CD4-positive, alpha-beta T cell treated with Interleukin-6 for 4 hours (primary cell): ENCODE results near the gene PTPN6.
A peak's percentile ranks its signal among the peaks of the same experiment; 100 is the strongest.
"Not testable (repeated sequence)": the region's sequence is repeated elsewhere in the genome, so short reads cannot be mapped to it uniquely, and the experiment has no call there.

Source experiments
- DNase-seq: peaks from one replicate; pipeline ENCODE4 v3.0.0-alpha.2; 2020; ENCODE audit warnings: mixed read lengths

Gene PTPN6

DNA sequence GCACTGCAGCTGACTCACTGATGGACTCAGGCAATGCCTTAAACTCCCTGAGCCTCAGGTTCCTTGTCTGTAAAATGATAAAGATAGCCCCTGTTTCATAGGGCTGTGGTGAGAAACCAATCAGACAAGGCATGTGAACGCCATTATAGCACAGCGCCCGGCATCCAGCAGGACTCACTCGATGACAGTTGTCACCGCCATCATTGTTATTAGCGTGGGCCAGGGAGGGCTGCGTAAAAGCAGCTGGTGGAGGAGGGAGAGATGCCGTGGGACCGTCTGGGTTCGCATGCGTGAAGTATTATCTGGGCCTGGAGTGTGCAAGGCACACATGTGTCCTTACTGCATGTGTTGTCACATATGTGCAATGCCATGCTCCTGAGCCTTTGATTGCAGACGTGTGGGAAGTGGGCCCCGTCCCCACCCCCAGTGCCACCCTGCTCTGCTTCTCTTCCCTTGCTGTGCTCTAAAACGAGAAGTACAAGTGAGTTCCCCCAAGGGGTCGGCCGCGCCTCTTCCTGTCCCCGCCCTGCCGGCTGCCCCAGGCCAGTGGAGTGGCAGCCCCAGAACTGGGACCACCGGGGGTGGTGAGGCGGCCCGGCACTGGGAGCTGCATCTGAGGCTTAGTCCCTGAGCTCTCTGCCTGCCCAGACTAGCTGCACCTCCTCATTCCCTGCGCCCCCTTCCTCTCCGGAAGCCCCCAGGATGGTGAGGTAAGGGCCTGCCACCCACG lies at the start of gene PTPN6:
PTPN6 (plus strand) TSS at position 546 of the 730 bp plus-strand sequence; CDS start at position 703, 157 bp downstream.
- DNase-seq, result peak; percentile 76

DNA sequence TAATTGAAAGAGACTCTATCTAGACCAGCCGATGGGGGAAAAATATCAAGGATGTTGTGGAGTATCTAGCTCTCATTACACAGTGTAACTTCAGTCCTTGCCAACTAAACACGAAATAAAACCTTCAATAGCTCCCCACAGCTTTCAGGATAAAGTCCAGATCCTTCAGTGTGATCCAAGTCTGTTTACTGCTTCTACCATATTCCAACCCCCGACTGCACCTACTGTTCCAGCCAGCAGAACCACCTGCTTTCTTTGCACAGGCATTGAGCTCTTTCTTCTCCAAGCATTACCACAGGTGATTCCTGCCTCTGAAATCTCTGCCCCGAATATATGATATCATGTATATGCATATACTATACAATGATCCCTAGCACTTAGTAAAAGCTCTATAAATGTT lies 48.7 kb upstream of the PTPN6 start:
- no peak for DNase-seq

DNA sequence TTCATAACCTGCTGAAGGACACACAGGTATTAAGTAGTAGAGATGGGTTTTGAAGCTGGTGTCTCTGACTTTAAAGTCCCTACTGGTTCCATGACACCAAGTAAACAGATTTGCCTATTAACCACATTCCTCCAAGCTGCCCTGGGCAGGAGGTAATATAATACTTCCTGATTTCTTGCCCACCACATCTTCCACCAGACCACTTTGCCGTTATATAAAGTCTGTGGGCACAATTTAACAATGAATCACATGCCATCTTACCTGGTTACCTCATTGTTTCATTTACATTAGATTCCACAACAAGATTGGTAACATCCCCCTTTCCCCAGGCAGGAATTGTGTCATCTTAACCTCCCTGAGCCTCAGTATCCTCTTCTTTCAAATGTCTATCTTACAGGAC lies 47.4 kb upstream of the PTPN6 start:
- no peak for DNase-seq

DNA sequence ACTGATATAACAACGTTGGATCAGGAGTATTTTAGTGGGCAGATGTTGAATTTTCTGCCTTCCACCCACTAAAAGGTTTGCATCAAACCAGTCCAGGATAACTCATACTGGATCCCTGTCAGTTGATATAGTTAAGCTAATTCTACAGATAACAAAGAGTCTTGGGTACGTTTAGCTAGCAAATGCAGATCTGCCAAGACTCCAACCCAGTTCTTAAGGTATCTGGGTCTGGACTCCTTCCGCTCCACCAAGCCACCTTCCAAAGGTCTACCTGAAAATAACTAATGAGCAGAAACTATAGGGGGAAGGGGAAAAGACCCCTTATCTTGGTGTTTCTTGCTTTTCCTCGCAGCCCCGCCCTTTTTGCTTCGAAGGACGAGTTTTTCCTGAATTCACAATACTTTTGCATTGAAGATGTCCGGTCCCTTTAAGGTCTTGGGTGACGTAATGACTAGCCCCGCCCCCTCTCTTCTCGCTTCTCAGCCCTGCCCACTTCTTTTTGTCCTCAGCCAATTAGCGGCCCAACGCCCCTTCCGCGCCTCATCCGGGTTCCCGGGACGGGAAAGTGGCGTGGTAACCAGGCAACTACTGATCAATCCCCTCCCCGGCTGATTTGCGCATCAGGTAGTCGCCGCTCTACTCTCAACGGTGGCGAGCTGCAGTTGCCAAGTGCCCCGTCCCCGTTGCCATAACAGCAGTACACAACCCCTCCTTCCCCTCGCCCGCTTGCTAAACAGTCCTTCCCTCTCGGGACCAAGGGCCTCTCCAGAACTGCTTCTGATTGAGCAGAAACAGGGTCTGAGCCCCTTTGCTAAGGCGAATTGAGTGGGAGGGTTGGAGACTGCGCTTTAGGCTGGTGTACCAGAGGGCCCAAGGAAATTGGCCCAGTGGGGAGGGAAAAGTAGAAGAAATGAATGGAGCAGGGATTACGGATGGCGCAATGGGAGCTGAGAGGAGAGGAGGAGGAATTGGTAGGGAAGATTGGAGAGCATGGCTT lies 46.6 kb upstream of the PTPN6 start, which contains the start of gene LRRC23:
LRRC23 (plus strand) TSS at position 543 of the 997 bp plus-strand sequence. CDS start 812 bp downstream, outside the sequence.
- DNase-seq, result peak; percentile 99

DNA sequence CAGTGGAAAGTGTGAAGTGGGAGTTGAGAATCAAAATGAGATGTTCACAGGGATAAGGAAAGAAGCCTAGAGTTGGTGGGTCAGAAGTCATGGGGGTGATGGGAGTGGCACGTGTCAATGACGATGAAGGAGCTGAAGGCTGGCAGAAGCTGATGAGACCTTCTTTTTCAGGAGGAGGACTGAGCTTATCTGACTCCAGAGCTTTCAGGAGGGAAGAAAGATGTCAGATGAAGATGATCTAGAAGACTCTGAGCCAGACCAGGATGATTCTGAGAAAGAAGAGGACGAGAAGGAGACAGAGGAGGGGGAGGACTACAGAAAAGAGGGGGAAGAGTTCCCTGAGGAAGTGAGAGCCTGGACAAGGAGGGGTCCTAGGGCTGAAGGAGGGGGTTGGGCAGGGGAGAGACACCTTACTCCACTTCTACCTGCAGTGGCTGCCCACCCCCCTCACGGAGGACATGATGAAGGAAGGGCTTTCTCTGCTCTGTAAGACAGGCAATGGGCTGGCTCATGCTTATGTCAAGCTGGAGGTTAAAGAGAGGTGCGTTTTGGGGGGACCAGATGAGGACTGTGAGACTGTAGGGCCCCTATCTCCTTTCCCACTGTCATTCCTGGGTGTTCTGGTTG lies 45.6 kb upstream of the PTPN6 start:
- no peak for DNase-seq

DNA sequence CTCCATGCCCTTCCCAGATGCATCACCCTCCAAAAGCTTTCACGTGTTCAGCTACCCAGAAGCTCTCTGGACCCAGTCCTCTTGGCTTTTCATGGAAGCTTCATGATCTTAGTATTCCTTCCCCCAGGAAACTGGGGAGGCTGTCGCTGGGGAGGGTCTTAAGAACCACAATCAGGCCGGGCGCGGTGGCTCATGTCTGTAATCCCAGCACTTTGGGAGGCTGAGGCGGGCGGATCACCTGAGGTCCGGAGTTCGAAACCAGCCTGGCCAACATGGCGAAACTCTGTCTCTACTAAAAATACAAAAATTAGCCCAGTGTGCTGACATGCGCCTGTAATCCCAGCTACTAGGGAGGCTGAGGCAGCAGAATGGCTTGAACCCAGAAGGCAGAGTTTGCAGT lies 43.0 kb upstream of the PTPN6 start:
- DNase-seq, result not testable (repeated sequence)

DNA sequence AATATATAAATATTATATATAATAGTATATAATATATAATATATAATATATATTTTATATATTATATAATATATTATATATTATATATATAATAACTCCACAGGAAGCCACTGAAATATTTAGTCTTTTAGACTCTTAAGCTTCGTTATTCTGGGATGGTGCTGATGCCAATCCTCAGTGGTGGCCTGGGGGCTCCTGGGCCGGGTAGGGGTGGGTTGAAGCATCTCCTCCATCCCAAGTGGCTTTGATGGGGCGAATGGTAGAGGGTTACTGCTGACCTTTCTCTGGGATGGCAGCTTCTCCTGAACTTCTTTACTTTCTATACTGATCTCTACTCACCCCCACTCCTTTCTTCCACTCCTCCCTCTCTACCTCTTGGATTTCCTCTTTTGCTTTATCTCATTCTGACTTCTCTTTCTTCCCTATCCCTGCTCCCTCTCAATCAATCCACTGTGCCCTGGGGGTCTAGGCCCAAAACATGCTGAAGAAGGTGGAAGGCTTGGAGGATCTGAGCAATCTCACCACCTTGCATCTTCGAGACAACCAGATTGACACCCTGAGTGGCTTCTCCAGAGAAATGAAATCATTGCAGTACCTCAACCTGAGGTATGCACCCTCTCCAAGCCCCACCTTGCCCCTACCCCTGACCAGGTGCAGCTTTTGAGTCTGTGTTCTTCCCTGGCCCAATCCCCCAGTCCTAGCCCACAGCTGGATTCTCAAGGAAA lies 41.6 kb upstream of the PTPN6 start:
- no peak for DNase-seq

DNA sequence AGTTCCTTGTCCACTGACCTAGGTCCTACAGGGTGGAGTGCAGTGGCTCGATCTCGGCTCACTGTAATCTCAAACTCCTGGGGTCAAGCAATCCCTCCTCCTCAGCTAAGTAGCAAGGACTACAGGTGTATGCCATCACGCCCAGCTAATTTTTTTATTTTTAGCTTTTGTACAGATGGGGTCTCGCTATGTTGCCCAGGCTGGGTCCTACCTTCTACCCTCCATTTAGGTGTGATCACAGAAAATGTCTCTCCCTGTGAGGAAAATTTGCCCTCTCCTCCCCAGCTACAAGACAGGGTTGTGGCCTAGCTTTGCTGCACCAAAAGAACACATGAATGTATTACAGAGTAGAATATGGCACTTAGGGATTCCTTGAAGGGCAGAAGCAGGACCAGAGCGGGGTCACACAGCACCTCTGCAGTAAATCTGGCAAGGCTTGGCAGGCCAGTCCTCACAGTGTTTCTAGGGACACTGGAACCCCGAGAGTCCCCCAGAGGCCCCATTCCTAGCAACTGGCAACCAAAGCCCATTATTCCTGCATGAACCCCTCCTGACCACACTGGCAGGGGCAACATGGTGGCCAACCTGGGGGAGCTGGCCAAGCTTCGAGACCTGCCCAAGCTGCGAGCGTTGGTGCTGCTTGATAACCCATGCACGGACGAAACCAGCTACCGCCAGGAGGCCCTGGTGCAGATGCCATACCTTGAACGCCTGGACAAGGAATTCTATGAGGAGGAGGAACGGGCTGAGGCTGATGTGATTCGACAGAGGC lies 38.8 kb upstream of the PTPN6 start:
- no peak for DNase-seq

DNA sequence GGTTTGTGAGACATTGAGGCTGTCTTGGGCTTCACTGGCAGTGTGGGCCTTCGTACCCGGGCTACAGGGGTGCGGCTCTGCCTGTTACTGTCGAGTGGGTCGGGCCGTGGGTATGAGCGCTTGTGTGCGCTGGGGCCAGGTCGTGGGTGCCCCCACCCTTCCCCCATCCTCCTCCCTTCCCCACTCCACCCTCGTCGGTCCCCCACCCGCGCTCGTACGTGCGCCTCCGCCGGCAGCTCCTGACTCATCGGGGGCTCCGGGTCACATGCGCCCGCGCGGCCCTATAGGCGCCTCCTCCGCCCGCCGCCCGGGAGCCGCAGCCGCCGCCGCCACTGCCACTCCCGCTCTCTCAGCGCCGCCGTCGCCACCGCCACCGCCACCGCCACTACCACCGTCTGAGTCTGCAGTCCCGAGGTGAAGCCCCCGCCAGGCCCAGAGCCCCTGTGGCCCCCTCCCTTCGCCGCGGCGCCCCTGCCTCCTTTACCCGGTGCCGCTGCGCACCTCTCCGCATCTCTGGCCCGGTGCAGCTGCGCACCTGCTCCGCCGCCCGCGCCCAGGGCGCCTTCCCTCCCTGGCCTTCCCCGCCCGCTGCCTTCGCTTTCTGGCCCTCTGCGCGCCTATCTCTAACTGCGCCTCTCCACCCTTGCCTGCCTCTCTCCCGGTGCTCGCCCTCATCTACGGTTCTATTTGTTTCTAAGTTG lies 36.8 kb upstream of the PTPN6 start, which contains the start of gene ENO2:
ENO2 (plus strand) TSS at position 335 of the 701 bp plus-strand sequence. CDS start 1,253 bp downstream, outside the sequence.
- peak; percentile 92 for DNase-seq

DNA sequence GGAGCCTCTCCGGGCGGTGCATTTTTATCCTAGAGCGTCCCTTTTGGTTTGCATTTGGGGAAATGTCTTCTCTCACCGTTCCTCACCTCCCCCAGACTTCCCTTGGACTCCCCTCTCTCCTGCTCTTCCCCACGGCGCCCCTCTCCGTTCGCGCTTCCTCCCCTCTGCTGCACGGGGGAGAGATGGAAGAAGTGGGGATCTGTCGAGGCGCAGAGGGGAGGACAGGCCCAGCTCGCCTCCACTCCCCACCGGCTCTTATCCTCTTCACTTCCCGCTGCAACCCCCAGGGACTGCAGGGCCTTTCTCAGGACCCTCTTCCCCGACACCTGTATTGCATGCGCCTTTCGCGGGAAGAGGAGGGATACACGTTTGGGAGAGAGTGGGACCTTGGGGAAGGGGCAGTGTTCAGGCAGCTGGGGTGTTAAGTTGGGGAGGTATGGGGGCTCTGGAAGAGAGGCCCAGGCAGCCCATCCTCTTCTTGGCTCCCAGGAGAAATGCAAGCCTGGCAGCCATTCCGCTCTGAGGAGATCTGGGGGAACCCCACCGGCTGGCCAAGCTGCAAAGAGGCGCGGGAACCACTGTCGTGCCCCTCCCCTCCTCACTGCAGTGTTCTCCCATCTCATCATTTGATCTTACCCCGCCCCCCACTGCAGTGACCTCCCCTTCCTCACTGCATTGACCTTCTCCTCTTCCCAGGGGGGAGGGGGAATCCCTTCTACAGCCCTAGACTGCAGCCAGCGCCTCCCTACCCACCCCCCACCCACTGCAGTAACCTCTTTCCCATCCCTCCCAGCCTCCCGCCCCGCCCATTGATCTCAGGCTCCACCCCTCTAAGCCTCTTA lies 36.0 kb upstream of the PTPN6 start:
- no peak for DNase-seq

DNA sequence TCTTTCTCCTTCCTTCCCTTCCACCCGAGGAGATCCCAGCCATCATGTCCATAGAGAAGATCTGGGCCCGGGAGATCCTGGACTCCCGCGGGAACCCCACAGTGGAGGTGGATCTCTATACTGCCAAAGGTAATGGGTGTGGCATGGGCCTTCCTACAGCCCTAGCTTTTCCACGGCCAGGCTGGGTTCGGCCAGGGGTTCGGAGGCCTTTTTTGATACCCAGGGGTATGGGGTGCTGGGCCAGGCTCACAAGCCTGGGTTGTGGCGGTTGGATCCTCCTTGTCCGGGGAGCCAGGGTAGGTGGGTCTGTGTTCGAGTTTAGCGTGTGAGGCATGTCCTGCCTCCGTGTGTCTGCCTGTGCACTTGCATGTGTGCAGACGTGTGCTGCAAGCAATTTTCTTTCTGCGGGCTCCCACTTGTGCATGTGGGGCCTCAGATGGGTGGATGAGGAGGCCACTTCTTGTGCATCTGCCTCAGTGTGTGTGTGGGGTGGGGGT lies 35.3 kb upstream of the PTPN6 start:
- DNase-seq, result no peak

DNA sequence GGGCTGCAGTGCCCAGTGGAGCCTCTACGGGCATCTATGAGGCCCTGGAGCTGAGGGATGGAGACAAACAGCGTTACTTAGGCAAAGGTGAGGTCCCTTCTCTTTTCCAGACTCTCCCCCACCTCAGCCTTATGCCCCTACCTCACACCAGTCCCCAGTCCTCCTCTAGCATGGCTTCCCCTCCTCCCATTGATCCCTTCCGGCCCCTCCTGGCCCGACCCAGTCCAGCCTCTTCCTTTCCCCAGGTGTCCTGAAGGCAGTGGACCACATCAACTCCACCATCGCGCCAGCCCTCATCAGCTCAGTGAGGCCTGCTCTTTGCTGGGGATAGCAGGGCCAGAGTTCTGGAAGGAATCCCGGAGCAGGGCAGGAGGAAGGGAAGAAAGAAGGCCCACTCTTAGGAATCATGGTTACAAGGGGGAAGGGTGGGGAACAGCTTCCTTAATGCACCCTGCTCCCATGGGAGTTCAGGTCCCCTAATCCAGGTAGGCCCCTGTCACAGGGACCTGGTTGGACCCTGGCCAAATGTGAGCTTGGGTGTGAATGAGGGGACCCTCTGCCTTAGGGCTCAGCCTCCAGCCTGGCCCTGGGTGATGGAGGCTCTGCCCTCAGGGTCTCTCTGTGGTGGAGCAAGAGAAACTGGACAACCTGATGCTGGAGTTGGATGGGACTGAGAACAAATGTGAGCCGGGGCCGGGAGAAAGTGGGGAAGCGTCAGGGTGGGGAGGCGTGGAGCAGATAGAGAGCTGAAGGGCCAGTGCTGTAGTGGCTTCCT lies 34.5 kb upstream of the PTPN6 start:
- no peak for DNase-seq

DNA sequence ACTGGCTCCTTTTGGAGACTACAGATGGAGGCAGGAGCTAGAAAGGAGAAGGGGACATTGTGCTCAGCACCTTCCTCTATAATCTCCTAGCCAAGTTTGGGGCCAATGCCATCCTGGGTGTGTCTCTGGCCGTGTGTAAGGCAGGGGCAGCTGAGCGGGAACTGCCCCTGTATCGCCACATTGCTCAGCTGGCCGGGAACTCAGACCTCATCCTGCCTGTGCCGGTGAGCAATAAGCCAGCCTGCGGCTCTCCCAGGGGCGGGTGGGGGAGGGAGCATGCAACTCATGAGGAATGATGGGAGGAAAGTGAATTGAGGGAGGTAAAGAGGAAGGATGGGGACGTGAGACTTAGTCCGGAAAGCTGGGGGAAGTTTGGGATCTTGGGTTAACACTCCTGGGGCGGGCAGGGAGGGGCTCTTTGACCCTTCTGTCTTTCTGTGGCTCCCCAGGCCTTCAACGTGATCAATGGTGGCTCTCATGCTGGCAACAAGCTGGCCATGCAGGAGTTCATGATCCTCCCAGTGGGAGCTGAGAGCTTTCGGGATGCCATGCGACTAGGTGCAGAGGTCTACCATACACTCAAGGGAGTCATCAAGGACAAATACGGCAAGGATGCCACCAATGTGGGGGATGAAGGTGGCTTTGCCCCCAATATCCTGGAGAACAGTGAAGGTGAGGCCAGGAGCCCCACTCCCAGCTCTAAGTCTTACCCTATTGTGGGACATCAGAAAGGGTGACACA lies 33.5 kb upstream of the PTPN6 start:
- no peak for DNase-seq

DNA sequence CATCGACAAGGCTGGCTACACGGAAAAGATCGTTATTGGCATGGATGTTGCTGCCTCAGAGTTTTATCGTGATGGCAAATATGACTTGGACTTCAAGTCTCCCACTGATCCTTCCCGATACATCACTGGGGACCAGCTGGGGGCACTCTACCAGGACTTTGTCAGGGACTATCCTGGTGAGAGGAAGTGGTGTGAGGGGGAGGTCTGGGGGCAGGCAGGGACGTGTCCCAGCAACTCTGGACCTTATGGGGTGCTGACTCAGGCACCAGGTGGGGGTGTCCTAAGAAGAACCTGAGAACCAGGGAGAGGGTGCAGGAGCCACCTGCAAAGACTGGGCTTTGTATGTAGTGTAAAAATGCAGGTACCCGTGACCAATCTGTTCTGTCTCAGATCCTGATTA lies 31.6 kb upstream of the PTPN6 start:
- no peak for DNase-seq

DNA sequence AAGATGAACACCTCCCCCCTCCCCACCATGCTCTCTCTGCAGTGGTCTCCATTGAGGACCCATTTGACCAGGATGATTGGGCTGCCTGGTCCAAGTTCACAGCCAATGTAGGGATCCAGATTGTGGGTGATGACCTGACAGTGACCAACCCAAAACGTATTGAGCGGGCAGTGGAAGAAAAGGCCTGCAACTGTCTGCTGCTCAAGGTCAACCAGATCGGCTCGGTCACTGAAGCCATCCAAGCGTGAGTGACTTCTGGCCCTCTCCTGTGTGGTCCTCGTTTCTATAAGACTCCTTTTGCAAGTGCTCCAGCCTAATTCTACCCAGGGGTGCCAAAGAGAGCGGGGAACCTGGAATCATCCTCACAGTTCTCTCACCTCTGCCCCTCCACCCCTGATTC lies 29.6 kb upstream of the PTPN6 start:
- no peak for DNase-seq

DNA sequence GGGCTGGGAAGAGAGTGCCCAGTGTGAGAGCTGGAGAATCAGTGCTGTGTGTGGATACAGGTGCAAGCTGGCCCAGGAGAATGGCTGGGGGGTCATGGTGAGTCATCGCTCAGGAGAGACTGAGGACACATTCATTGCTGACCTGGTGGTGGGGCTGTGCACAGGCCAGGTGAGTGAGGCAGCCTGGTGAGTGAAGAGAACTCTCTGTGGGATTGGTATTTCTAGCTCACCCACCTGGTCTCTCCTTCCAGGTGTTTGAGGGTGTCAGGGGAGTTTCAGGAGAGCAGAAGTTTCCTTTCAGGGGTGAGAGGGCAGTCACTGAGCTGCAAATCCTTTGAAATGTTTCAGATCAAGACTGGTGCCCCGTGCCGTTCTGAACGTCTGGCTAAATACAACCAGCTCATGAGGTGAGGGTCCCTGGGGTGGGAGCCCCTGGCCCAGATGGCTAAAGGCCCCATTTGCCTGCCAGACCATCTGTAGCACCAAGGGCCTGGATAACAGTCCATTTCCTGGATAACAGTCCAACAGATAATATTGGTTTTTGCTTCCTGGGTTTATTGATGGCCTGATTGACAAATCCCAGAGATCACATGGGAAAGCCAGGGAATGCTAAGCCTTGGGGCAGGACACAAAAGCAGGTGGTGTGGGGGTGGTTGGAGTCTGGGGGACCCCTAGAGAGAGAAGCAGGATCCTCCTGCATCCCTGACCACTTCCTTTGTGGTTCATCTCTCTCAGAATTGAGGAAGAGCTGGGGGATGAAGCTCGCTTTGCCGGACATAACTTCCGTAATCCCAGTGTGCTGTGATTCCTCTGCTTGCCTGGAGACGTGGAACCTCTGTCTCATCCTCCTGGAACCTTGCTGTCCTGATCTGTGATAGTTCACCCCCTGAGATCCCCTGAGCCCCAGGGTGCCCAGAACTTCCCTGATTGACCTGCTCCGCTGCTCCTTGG lies 28.9 kb upstream of the PTPN6 start:
- no peak for DNase-seq
